ENCODE data around the gene VSIG10. TPM values are rescaled to one million over a fixed set of nuclear protein-coding genes. Genes with fewer than 3 reads are reported as not detected.

The VSIG10 gene
- total and polyA plus RNA-seq, 2 of the 13 experiments (the other 11 are each of a cell fraction or from before 2014, with no cell fraction given) = 25.6 to 42.5 TPM

DNA sequence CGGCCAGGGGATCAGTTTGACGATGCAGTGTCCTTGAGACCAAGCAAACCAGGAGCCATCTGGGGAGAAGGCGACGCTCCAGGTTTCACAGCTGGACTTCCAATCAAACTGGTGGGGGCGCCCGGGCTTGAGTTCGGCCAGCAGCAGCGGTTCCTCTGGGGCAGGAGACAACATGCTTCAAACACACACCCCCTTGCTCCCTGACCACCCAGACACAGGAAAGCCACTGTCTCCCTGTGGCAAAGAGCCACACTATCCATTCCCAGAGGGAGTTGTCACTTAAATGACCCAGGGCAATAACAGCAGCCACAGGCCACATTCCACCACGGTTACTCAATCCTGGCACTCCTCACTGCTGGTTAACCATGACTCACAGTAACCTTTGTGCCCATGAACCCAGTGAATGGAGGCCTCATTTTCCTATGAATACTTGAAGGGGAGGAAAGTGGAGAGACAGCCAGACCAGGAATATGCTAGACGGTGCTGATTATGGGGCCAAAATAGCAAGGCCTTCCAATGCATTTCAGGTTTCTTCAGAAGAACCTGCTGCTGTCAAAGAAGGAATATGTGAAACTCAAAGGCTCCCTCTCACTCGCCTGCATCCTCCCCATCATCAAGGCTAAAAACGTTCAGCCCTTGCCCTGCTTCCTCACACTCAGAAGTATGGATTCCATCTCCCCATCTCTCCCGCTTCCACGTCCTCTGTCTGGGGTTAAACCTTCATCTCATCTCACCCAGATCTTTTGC is 51.3 kb downstream of the VSIG10 start (continued):
- TF ChIP-seq, protein P1, sequence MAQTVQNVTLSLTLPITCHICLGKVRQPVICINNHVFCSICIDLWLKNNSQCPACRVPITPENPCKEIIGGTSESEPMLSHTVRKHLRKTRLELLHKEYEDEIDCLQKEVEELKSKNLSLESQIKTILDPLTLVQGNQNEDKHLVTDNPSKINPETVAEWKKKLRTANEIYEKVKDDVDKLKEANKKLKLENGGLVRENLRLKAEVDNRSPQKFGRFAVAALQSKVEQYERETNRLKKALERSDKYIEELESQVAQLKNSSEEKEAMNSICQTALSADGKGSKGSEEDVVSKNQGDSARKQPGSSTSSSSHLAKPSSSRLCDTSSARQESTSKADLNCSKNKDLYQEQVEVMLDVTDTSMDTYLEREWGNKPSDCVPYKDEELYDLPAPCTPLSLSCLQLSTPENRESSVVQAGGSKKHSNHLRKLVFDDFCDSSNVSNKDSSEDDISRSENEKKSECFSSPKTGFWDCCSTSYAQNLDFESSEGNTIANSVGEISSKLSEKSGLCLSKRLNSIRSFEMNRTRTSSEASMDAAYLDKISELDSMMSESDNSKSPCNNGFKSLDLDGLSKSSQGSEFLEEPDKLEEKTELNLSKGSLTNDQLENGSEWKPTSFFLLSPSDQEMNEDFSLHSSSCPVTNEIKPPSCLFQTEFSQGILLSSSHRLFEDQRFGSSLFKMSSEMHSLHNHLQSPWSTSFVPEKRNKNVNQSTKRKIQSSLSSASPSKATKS (CRISPR knock-in tag; IDR thresholded peaks at IDR 0.05) = no peak
- TF ChIP-seq, protein P2, sequence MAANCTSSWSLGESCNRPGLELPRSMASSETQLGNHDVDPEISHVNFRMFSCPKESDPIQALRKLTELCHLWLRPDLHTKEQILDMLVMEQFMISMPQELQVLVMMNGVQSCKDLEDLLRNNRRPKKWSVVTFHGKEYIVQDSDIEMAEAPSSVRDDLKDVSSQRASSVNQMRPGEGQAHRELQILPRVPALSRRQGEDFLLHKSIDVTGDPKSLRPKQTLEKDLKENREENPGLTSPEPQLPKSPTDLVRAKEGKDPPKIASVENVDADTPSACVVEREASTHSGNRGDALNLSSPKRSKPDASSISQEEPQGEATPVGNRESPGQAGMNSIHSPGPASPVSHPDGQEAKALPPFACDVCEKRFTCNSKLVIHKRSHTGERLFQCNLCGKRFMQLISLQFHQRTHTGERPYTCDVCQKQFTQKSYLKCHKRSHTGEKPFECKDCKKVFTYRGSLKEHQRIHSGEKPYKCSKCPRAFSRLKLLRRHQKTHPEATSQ (CRISPR knock-in tag; IDR thresholded peaks at IDR 0.05; ENCODE audit: borderline replicate concordance) = peak; percentile 95; the same call in 1 of the 2 replicates
- TF ChIP-seq, protein P3, sequence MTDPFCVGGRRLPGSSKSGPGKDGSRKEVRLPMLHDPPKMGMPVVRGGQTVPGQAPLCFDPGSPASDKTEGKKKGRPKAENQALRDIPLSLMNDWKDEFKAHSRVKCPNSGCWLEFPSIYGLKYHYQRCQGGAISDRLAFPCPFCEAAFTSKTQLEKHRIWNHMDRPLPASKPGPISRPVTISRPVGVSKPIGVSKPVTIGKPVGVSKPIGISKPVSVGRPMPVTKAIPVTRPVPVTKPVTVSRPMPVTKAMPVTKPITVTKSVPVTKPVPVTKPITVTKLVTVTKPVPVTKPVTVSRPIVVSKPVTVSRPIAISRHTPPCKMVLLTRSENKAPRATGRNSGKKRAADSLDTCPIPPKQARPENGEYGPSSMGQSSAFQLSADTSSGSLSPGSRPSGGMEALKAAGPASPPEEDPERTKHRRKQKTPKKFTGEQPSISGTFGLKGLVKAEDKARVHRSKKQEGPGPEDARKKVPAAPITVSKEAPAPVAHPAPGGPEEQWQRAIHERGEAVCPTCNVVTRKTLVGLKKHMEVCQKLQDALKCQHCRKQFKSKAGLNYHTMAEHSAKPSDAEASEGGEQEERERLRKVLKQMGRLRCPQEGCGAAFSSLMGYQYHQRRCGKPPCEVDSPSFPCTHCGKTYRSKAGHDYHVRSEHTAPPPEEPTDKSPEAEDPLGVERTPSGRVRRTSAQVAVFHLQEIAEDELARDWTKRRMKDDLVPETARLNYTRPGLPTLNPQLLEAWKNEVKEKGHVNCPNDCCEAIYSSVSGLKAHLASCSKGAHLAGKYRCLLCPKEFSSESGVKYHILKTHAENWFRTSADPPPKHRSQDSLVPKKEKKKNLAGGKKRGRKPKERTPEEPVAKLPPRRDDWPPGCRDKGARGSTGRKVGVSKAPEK (CRISPR knock-in tag; IDR thresholded peaks at IDR 0.05; ENCODE audit: borderline replicate concordance) = no peak
- TF ChIP-seq ELF3 (CRISPR knock-in tag; IDR thresholded peaks at IDR 0.05) = peak; percentile 82
- TF ChIP-seq, protein P4, sequence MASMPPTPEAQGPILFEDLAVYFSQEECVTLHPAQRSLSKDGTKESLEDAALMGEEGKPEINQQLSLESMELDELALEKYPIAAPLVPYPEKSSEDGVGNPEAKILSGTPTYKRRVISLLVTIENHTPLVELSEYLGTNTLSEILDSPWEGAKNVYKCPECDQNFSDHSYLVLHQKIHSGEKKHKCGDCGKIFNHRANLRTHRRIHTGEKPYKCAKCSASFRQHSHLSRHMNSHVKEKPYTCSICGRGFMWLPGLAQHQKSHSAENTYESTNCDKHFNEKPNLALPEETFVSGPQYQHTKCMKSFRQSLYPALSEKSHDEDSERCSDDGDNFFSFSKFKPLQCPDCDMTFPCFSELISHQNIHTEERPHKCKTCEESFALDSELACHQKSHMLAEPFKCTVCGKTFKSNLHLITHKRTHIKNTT (CRISPR knock-in tag; IDR thresholded peaks at IDR 0.05) = no peak
- peak; percentile 68; the same call in 1 of the 2 replicates for TF ChIP-seq DNMT3B (CRISPR knock-in tag; conservative IDR thresholded peaks at IDR 0.05)
- TF ChIP-seq, protein P5, sequence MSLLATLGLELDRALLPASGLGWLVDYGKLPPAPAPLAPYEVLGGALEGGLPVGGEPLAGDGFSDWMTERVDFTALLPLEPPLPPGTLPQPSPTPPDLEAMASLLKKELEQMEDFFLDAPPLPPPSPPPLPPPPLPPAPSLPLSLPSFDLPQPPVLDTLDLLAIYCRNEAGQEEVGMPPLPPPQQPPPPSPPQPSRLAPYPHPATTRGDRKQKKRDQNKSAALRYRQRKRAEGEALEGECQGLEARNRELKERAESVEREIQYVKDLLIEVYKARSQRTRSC (CRISPR knock-in tag; IDR thresholded peaks at IDR 0.05; ENCODE audit: low read depth) = no peak
- TF ChIP-seq ZNF160 (CRISPR knock-in tag; IDR thresholded peaks at IDR 0.05) = no peak; the same call in 1 of the 2 replicates
- TF ChIP-seq, protein P6, sequence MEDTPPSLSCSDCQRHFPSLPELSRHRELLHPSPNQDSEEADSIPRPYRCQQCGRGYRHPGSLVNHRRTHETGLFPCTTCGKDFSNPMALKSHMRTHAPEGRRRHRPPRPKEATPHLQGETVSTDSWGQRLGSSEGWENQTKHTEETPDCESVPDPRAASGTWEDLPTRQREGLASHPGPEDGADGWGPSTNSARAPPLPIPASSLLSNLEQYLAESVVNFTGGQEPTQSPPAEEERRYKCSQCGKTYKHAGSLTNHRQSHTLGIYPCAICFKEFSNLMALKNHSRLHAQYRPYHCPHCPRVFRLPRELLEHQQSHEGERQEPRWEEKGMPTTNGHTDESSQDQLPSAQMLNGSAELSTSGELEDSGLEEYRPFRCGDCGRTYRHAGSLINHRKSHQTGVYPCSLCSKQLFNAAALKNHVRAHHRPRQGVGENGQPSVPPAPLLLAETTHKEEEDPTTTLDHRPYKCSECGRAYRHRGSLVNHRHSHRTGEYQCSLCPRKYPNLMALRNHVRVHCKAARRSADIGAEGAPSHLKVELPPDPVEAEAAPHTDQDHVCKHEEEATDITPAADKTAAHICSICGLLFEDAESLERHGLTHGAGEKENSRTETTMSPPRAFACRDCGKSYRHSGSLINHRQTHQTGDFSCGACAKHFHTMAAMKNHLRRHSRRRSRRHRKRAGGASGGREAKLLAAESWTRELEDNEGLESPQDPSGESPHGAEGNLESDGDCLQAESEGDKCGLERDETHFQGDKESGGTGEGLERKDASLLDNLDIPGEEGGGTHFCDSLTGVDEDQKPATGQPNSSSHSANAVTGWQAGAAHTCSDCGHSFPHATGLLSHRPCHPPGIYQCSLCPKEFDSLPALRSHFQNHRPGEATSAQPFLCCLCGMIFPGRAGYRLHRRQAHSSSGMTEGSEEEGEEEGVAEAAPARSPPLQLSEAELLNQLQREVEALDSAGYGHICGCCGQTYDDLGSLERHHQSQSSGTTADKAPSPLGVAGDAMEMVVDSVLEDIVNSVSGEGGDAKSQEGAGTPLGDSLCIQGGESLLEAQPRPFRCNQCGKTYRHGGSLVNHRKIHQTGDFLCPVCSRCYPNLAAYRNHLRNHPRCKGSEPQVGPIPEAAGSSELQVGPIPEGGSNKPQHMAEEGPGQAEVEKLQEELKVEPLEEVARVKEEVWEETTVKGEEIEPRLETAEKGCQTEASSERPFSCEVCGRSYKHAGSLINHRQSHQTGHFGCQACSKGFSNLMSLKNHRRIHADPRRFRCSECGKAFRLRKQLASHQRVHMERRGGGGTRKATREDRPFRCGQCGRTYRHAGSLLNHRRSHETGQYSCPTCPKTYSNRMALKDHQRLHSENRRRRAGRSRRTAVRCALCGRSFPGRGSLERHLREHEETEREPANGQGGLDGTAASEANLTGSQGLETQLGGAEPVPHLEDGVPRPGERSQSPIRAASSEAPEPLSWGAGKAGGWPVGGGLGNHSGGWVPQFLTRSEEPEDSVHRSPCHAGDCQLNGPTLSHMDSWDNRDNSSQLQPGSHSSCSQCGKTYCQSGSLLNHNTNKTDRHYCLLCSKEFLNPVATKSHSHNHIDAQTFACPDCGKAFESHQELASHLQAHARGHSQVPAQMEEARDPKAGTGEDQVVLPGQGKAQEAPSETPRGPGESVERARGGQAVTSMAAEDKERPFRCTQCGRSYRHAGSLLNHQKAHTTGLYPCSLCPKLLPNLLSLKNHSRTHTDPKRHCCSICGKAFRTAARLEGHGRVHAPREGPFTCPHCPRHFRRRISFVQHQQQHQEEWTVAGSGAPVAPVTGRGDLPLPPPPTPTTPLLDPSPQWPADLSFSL (CRISPR knock-in tag; IDR thresholded peaks at IDR 0.05) = 0 out of 2 replicates have a peak, but pooled peaks have one; percentile 64
- TF ChIP-seq BRCA1 (CRISPR knock-in tag; IDR thresholded peaks at IDR 0.05) = no peak
- TF ChIP-seq PHF8 (CRISPR knock-in tag; IDR thresholded peaks at IDR 0.05) = peak; percentile 50
